DOHH2 (cell line): ENCODE data around the gene PRKCE.

Experiments
- EZH2phosphoT487 ChIP-seq: fragments of 200-600 bp; sonication (generic); IDR thresholded peaks from 2 replicates; pipeline ENCODE4 v1.6.1; 2017; ENCODE audit warnings: borderline replicate concordance, mild to moderate bottlenecking, antibody characterized with exemption, low read length, moderate library complexity, mixed read lengths
- TF ChIP-seq, protein P1 (sequence below): fragments of 200-600 bp; sonication (generic); IDR thresholded peaks from one replicate; pipeline ENCODE4 v1.5.1; 2014; ENCODE audit warnings: antibody characterized with exemption, mild to moderate bottlenecking, low read depth, low read length; ENCODE audit not compliant: poor library complexity, severe bottlenecking

DNA sequence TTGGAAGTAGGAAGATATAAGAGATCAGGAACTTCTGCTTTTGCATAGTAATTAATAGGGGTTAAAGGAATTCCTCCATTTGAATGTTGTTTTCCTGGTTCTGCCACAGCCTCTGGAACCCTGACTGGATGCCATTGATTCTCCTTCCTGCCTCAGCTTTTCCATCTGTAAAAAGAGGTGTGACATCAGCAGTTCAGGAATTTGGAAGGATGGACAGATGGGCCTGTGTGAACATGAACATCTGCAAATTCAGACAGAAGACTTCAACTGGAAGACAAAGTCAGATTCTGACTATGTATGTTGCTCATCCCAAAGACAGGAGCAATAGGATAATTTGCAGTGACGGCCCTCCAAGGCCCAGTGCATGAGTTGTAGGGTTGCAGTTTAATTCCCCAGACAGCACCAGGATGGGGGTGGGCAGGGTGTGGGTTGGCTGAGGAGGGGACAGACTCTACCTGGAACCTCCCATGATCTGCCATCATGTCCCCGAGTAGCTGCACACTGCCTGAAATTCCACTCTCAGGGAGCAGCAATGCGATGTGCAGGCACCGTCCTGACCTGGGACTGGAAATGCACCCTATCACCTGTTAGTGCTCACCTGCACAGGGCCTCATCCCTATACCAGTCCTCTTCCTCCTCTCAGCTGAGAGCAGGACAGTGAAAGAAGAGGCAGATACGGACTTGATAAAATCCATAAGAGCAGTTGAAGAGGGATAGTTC is 546.8 kb downstream of the PRKCE start:
- TF ChIP-seq, protein P1, sequence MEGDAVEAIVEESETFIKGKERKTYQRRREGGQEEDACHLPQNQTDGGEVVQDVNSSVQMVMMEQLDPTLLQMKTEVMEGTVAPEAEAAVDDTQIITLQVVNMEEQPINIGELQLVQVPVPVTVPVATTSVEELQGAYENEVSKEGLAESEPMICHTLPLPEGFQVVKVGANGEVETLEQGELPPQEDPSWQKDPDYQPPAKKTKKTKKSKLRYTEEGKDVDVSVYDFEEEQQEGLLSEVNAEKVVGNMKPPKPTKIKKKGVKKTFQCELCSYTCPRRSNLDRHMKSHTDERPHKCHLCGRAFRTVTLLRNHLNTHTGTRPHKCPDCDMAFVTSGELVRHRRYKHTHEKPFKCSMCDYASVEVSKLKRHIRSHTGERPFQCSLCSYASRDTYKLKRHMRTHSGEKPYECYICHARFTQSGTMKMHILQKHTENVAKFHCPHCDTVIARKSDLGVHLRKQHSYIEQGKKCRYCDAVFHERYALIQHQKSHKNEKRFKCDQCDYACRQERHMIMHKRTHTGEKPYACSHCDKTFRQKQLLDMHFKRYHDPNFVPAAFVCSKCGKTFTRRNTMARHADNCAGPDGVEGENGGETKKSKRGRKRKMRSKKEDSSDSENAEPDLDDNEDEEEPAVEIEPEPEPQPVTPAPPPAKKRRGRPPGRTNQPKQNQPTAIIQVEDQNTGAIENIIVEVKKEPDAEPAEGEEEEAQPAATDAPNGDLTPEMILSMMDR: no peak
- no peak for TF ChIP-seq EZH2phosphoT487
